K562 (cell line): ENCODE measurements around the gene EVI5. TPM values are rescaled to one million over a fixed set of nuclear protein-coding genes. Genes with fewer than 3 reads are reported as not detected.

Experiments used
- BRD4 ChIP-seq: fragments of 200-600 bp; sonication (generic); IDR thresholded peaks from 2 replicates; pipeline ENCODE4 v1.6.1; 2017; ENCODE audit warnings: inconsistent platforms
- CBX3 ChIP-seq, 2 experiments: IDR thresholded peaks; 1 replicate in 1 of 2; 2 replicates in 1 of 2; pipeline ENCODE4 v1.6.1; 2012; ENCODE audit warnings: inconsistent platforms in 2 of 2, low read length in 2 of 2, borderline replicate concordance in 1 of 2, control low read depth in 1 of 2
- EHMT2 ChIP-seq: fragments of 450-650 bp; IDR thresholded peaks from 2 replicates; pipeline ENCODE4 v1.6.1; 2018; ENCODE audit warnings: antibody characterized with exemption
- ELF1 ChIP-seq: fragments of 200-800 bp; sonication (Bioruptor generic); IDR thresholded peaks from 2 replicates; pipeline ENCODE4 v1.6.1; 2016; ENCODE audit warnings: missing genetic modification characterization, missing compliant biosample characterization
- ESRRA ChIP-seq: fragments of 450-650 bp; IDR thresholded peaks from 2 replicates; pipeline ENCODE4 v1.6.1; 2014; ENCODE audit warnings: low read depth, mild to moderate bottlenecking, moderate library complexity, borderline replicate concordance
- GTF2B ChIP-seq: IDR thresholded peaks from 2 replicates; pipeline ENCODE4 v1.6.1; 2011; ENCODE audit not compliant: insufficient read length; ENCODE audit errors: extremely low read depth
- HDAC2 ChIP-seq: fragments of 450-650 bp; IDR thresholded peaks from 2 replicates; pipeline ENCODE4 v1.6.1; 2016; ENCODE audit warnings: mild to moderate bottlenecking
- HDAC6 ChIP-seq: IDR thresholded peaks from 2 replicates; pipeline ENCODE4 v1.6.1; 2012; ENCODE audit warnings: low read depth, mild to moderate bottlenecking, control low read depth, inconsistent platforms, low read length, moderate library complexity
- JUN ChIP-seq, 2 experiments: sonication (generic) in 1 of 2; formaldehyde crosslinking in 1 of 2; IDR thresholded peaks; 2 replicates each; pipeline versions ENCODE4 v1.6.1 to v1.8.0; 2012 to 2022; ENCODE audit warnings: borderline replicate concordance in 2 of 2, mild to moderate bottlenecking in 2 of 2, improper control_type of control experiment in 1 of 2, low read depth in 1 of 2, low read length in 1 of 2, missing genetic modification reagents in 1 of 2
- KAT8 ChIP-seq: fragments of 450-650 bp; IDR thresholded peaks from 2 replicates; pipeline ENCODE4 v1.6.1; 2016; ENCODE audit warnings: low read depth, mild to moderate bottlenecking
- KLF1 ChIP-seq: fragments of 450-650 bp; IDR thresholded peaks from 2 replicates; pipeline ENCODE4 v1.6.1; 2016; ENCODE audit warnings: missing genetic modification characterization, missing compliant biosample characterization
- MAFG ChIP-seq: fragments of 450-650 bp; conservative IDR thresholded peaks from 2 replicates; pipeline ENCODE4 v1.6.1; 2016; ENCODE audit warnings: missing genetic modification characterization, missing compliant biosample characterization
- PHB ChIP-seq: fragments of 250-450 bp; sonication (Bioruptor Pico); IDR thresholded peaks from 2 replicates; pipeline ENCODE4 v1.5.0; 2021
- POLR2AphosphoS5 ChIP-seq: IDR thresholded peaks from 2 replicates; pipeline ENCODE4 v1.6.1; 2011; ENCODE audit warnings: mild to moderate bottlenecking, low read depth, low read length, moderate library complexity; ENCODE audit not compliant: control insufficient read depth, insufficient read depth
- PREB ChIP-seq: sonication (generic); formaldehyde crosslinking; IDR thresholded peaks from 2 replicates; pipeline ENCODE4 v1.8.1; 2023; ENCODE audit warnings: mild to moderate bottlenecking, missing genetic modification reagents
- SUPT5H ChIP-seq: fragments of 450-650 bp; IDR thresholded peaks from 2 replicates; pipeline ENCODE4 v1.6.1; 2016
- TCF3 ChIP-seq: sonication (generic); formaldehyde crosslinking; IDR thresholded peaks from 2 replicates; pipeline ENCODE4 v1.4.0; 2020; ENCODE audit warnings: mild to moderate bottlenecking, missing genetic modification reagents
- TCF7L2 ChIP-seq: fragments of 150-350 bp; IDR thresholded peaks from 2 replicates; pipeline ENCODE4 v1.6.1; 2016; ENCODE audit warnings: low read depth, mild to moderate bottlenecking, low read length, moderate library complexity
- TRIM24 ChIP-seq, 2 experiments: fragments of 450-650 bp; IDR thresholded peaks; 2 replicates each; pipeline ENCODE4 v1.6.1; 2016
- XRCC4 ChIP-seq: IDR thresholded peaks from one replicate; pipeline ENCODE4 v1.6.1; 2011; ENCODE audit not compliant: insufficient read depth, insufficient read length; ENCODE audit errors: extremely low read depth
- ZEB2 ChIP-seq: fragments of 450-650 bp; IDR thresholded peaks from 2 replicates; pipeline ENCODE4 v1.6.1; 2016
- ZNF324 ChIP-seq: fragments of 250-450 bp; sonication (Bioruptor Pico); IDR thresholded peaks from 2 replicates; pipeline ENCODE4 v1.4.0; 2020; ENCODE audit warnings: mild to moderate bottlenecking
- ZNF583 ChIP-seq: fragments of 250-450 bp; sonication (Bioruptor Pico); IDR thresholded peaks from 2 replicates; pipeline ENCODE4 v1.4.0; 2020
- ZNF592 ChIP-seq: fragments of 450-650 bp; IDR thresholded peaks from 2 replicates; pipeline ENCODE4 v1.6.1; 2017; ENCODE audit warnings: antibody characterized with exemption, mild to moderate bottlenecking
- ZSCAN29 ChIP-seq: fragments of 450-650 bp; IDR thresholded peaks from 2 replicates; pipeline ENCODE4 v1.6.1; 2017
- polyA plus RNA-seq, 8 experiments: library from polyadenylated mRNA; depleted of rRNA in 4 of 8; stranded (reverse) in 5 of 8; unstranded in 3 of 8; fragments of >200 nt; fragmentation: Nextera tagmentation in 2 of 8; fragmentation: Illumina TruSeq in 1 of 8; extraction: Ambion mirVana in 2 of 8; extraction: Trizol in 1 of 8; gene quantifications; 2 replicates each; pipeline versions ENCODE4 v1.2.1 to v1.2.3, GENCODE V29; 2011 to 2014; ENCODE audit warnings: inconsistent platforms in 1 of 8, missing spikeins in 1 of 8
- total RNA-seq, 7 experiments: library from RNA; depleted of rRNA in 6 of 7; stranded (reverse); fragments of >200 nt in 6 of 7; fragmentation: Illumina TruSeq in 2 of 7; extraction: Trizol in 2 of 7; gene quantifications; 2 replicates each; pipeline versions ENCODE4 v1.2.1 to v1.2.3, GENCODE V29; 2011 to 2021; ENCODE audit warnings: low replicate concordance in 1 of 7

Gene EVI5
- total and polyA plus RNA-seq, 9 of the 15 experiments (the other 6 are each of a cell fraction or from before 2014, with no cell fraction given) = 1.7 to 50.1 (median 13.7) TPM

- TF ChIP-seq TRIM24 (IDR thresholded peaks at IDR 0.05) (peak; percentile 24 to 56; a peak in 1 of 4 replicates), ZSCAN29 (no peak), GTF2B (no peak), ZNF592 (peak; percentile 71; the same call in 1 of the 2 replicates), MAFG (tag) (peak; percentile 100), ZNF324 (CRISPR knock-in tag) (no peak), ZNF583 (CRISPR knock-in tag) (no peak), HDAC2 (0 out of 2 replicates have a peak, but pooled peaks have one; percentile 24), PREB (CRISPR knock-in tag) (no peak), KAT8 (no peak; the same call in 1 of the 2 replicates), SUPT5H (no peak), BRD4 (no peak), POLR2AphosphoS5 (no peak), ESRRA (no peak), XRCC4 (no peak), EHMT2 (peak; percentile 91), TCF3 (CRISPR knock-in tag) (no peak), ZEB2 (peak; percentile 48; the same call in 1 of the 2 replicates), JUN (IDR thresholded peaks at IDR 0.05; ENCODE audit: borderline replicate concordance, low read depth, low read length) (0 out of 2 replicates have a peak, but pooled peaks have one; percentile 18), JUN (CRISPR knock-in tag; IDR thresholded peaks at IDR 0.05; ENCODE audit: borderline replicate concordance) (no peak), TCF7L2 (no peak), ELF1 (no peak), HDAC6 (no peak), CBX3 (IDR thresholded peaks at IDR 0.05; ENCODE audit: borderline replicate concordance in 1 of 2, low read length in 2 of 2) (peak in 1 of 2 experiments; percentile 68; a peak in 1 of 3 replicates), KLF1 (tag) (no peak), PHB (no peak)
Measured at GRCh38 chr1:92708368-92708950, 76.4 kb downstream of the EVI5 start (continued).
